A549 (cell line): ENCODE results near the gene PDLIM1.

Experiments
- CTCF ChIP-seq: fragments of >200 bp; sonication (Bioruptor Twin); formaldehyde crosslinking; IDR thresholded peaks from 3 replicates; pipeline ENCODE4 v1.5.1; 2016
- EP300 ChIP-seq, 2 experiments: fragments of >200 bp; sonication (Bioruptor Twin); formaldehyde crosslinking; IDR thresholded peaks; 2 replicates in 1 of 2; 3 replicates in 1 of 2; pipeline ENCODE4 v1.6.1; 2016 to 2017
- HEYL ChIP-seq: fragments of 250-450 bp; sonication (Bioruptor Pico); IDR thresholded peaks from 2 replicates; pipeline ENCODE4 v1.8.0; 2021; ENCODE audit warnings: mild to moderate bottlenecking, moderate library complexity
- JUN ChIP-seq, 2 experiments: fragments of >200 bp; sonication (Bioruptor Twin); formaldehyde crosslinking; IDR thresholded peaks; 2 replicates in 1 of 2; 3 replicates in 1 of 2; pipeline ENCODE4 v1.6.1; 2016 to 2017
- NFE2L2 ChIP-seq: fragments of 150-350 bp; conservative IDR thresholded peaks from 2 replicates; pipeline ENCODE4 v1.6.1; 2014; ENCODE audit warnings: low read length
- SMC3 ChIP-seq: fragments of >200 bp; sonication (Bioruptor Twin); formaldehyde crosslinking; IDR thresholded peaks from 3 replicates; pipeline ENCODE4 v1.6.1; 2018; ENCODE audit warnings: inconsistent platforms

DNA sequence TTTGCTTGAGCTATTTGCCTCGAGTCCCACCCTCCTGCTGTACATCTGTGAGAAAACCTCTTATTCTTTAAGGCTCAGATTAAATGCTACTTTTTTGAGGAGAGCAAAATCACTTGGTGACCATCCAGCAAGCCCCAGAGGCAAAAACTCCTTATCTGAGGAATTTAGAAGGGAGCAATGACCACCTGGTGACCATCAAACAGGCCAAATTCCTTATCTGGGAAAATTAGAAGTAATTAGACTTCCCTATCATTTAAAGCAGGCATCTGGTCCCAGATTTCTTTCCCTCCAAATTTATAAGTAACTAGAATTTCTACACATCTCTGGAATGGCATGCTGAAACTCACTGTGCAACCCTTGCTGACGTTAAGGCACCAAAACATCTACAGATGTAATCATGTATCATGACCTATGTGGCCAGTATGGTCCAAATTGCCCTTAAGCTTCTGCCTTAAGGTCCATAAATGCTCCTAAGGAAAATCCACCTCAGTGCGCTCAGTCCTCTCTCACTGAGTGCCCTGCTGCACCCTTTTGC, 40.9 kb upstream of the PDLIM1 start:
- TF ChIP-seq EP300 (IDR thresholded peaks at IDR 0.05) (no peak), CTCF (no peak), NFE2L2 (no peak), HEYL (no peak), SMC3 (no peak), JUN (IDR thresholded peaks at IDR 0.05) (no peak)
